ENCODE data around the gene LECT2.

Gene LECT2

DNA sequence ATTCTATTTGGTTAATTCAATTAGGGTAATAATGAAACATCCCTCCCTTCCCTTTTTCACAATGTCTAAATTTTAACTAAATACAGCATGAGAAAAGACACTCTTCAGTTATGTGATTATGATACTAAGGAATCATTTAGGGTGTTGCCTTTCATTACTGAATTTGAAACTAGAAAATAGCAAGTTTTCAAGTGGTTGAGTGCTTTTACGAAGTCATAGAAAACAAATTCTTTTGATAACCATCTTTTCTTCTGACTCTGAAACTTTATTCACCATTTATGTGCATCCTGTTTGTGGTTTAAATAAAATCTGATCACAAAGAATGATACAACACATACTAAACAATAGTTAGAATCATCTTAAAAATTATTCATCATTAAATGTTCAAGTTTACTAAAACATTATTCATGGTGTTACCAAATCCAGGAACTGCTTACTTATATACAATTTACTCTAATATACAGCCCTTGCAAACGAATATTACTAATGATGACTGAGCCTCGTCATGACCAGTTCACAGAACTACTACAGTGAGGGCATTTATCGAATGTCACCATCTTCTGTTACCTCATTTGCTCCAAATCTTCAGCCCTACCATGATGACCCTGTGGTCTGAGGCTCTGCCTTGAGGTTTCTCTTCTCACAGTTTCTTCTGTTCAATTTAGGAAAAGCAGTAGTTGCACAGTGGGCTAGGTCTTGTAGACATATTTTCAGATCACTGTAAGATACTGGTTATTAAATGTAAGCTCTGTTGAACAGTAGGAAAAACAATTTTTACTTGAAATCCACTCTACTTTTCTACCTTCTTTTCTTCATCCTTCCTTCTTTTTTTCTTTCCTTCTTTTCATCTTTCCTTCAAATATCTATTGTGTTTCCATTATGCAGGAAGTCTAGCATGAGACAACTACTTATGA is 40.8 kb downstream of the LECT2 start:
- Histone ChIP-seq H3K4me3 (ENCODE audit: low read length) (no peak overlapping the region), H3K27me3 (ENCODE audit: control insufficient read depth, insufficient read depth, low read length) (no peaks in the 10 kb centered on the region), H3K27ac (ENCODE audit: low read length) (no peak overlapping the region), H3K36me3 (ENCODE audit: control insufficient read depth, insufficient read depth, low read length) (no peaks in the 10 kb centered on the region), H3K9me3 (ENCODE audit: control insufficient read depth, insufficient read depth, low read length) (no peaks in the 10 kb centered on the region), H3K4me1 (ENCODE audit: control insufficient read depth, insufficient read depth, low read length) (peaks cover under 1% of the 10 kb centered on the region; the same call in 1 of the 2 replicates)
- DNase-seq (ENCODE audit: low read depth, low spot score) = no peak
- no CpG with 5 or more reads among the region's 4 CpGs for WGBS (ENCODE audit: insufficient coverage, insufficient read length)

DNA sequence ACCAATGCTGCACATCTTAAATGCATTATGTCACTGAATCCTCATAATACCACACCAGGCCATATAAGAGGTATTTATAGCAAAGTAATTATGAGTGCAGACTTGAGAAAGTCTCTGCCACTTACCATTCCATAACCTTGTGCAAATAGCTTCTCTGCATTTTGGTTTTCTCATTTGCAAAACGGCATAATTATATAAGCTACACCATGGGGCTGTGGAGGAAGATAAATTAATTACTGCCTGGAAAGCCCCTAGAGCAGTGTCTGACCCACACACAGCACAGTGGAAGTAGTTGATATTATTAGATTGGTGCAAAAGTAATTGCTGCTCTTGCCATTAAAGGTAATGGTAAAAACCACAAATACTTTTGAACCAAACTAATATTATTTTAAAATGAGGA is 49.6 kb downstream of the LECT2 start:
- WGBS (ENCODE audit: insufficient coverage, insufficient read length) = no CpG with 5 or more reads among the region's 1 CpG
- no peaks in the 10 kb centered on the region for H3K9me3 ChIP-seq (ENCODE audit: control insufficient read depth, insufficient read depth, low read length)
- no peak overlapping the region for H3K4me3 ChIP-seq (ENCODE audit: low read length)
- peaks cover 2% of the 10 kb centered on the region; the same call in 1 of the 2 replicates for H3K4me1 ChIP-seq (ENCODE audit: control insufficient read depth, insufficient read depth, low read length)
- H3K27me3 ChIP-seq (ENCODE audit: control insufficient read depth, insufficient read depth, low read length) = no peaks in the 10 kb centered on the region
- DNase-seq (ENCODE audit: low read depth, low spot score) = no peak
- H3K36me3 ChIP-seq (ENCODE audit: control insufficient read depth, insufficient read depth, low read length) = no peaks in the 10 kb centered on the region
- H3K27ac ChIP-seq (ENCODE audit: low read length) = no peak overlapping the region

DNA sequence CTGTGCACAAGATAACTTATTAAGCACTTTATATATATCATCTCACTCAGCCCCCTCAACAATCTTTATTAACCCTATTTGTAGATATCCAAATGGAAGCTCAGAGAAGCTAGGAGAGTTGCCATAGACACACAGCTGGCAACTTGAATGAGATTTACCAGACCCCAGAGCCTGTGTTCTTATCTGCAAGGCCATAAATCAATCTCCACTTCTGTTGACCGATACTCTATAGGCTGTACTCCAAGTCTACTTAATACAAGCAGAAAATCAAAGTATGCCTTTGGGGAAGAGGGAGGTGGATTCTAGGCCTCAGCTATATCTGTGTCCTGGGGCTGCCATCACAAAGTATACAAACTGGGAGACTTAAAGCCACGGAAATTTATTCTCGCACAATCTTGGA is 53.1 kb downstream of the LECT2 start:
- no CpG with 5 or more reads among the region's 3 CpGs for WGBS (ENCODE audit: insufficient coverage, insufficient read length)
- no peak overlapping the region for H3K4me3 ChIP-seq (ENCODE audit: low read length)
- no peaks in the 10 kb centered on the region for H3K4me1 ChIP-seq (ENCODE audit: control insufficient read depth, insufficient read depth, low read length)
- no peaks in the 10 kb centered on the region for H3K36me3 ChIP-seq (ENCODE audit: control insufficient read depth, insufficient read depth, low read length)
- DNase-seq (ENCODE audit: low read depth, low spot score) = no peak
- no peaks in the 10 kb centered on the region for H3K9me3 ChIP-seq (ENCODE audit: control insufficient read depth, insufficient read depth, low read length)
- H3K27me3 ChIP-seq (ENCODE audit: control insufficient read depth, insufficient read depth, low read length) = no peaks in the 10 kb centered on the region
- no peak overlapping the region for H3K27ac ChIP-seq (ENCODE audit: low read length)

DNA sequence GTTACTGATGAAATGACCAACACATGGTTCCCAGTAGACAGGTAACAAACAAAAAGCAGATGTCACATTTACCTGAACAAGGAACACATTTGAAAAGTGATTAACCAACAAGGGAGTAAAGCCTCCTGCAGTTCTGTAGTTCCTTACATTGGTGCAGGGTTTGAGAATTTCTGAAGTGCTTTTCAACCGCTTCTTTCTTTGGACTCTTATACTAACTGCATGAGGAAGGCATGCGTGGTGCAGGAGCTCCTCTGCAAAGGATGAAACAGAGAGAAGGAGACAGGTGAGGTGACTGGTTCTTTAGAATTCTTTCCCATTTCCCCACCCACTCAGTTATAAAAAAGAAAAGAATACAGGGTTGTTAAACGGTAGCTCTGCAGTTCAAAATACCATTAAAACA is 54.5 kb downstream of the LECT2 start:
- H3K27me3 ChIP-seq (ENCODE audit: control insufficient read depth, insufficient read depth, low read length) = no peaks in the 10 kb centered on the region
- no peaks in the 10 kb centered on the region for H3K9me3 ChIP-seq (ENCODE audit: control insufficient read depth, insufficient read depth, low read length)
- H3K4me1 ChIP-seq (ENCODE audit: control insufficient read depth, insufficient read depth, low read length) = no peaks in the 10 kb centered on the region
- DNase-seq (ENCODE audit: low read depth, low spot score) = no peak
- no peak overlapping the region for H3K4me3 ChIP-seq (ENCODE audit: low read length)
- WGBS (ENCODE audit: insufficient coverage, insufficient read length) = no CpG with 5 or more reads among the region's 3 CpGs
- H3K27ac ChIP-seq (ENCODE audit: low read length) = no peak overlapping the region
- H3K36me3 ChIP-seq (ENCODE audit: control insufficient read depth, insufficient read depth, low read length) = no peaks in the 10 kb centered on the region

DNA sequence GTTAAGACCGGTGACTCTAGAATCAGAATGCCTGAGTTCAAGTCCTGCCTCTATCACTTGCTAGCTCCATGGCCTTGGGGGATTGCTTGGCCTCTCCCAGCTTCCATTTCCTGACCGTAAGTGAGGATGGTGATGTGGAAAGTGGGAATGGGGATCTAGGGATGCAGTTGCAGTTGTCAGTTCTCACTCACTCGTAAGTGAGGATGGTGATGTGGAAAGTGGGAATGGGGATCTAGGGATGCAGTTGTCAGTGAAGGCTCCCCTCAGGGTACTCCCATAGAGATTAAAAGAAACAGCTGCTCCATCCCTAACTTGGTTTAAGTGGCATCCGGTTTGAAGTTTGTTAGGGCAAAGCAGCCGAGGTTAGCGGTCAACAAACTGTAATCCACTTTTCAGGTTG is 56.1 kb downstream of the LECT2 start:
- no peaks in the 10 kb centered on the region for H3K36me3 ChIP-seq (ENCODE audit: control insufficient read depth, insufficient read depth, low read length)
- H3K27ac ChIP-seq (ENCODE audit: low read length) = no peak overlapping the region
- WGBS (ENCODE audit: insufficient coverage, insufficient read length) = no CpG with 5 or more reads among the region's 6 CpGs
- no peaks in the 10 kb centered on the region for H3K27me3 ChIP-seq (ENCODE audit: control insufficient read depth, insufficient read depth, low read length)
- H3K4me1 ChIP-seq (ENCODE audit: control insufficient read depth, insufficient read depth, low read length) = no peaks in the 10 kb centered on the region
- no peaks in the 10 kb centered on the region for H3K9me3 ChIP-seq (ENCODE audit: control insufficient read depth, insufficient read depth, low read length)
- no peak overlapping the region for H3K4me3 ChIP-seq (ENCODE audit: low read length)
- no peak for DNase-seq (ENCODE audit: low read depth, low spot score)
